ENCODE measurements around the gene BTBD7.

The BTBD7 gene

GRCh38 chr14:93285044-93285443 lies 47.8 kb downstream of the BTBD7 start:
- TF ChIP-seq POLR2A (IDR thresholded peaks at IDR 0.05; ENCODE audit: low read depth, low read length) (no peak), PAX5 (IDR thresholded peaks at IDR 0.05; ENCODE audit: insufficient read depth, low read length, severe bottlenecking) (no peak), POU2F2 (IDR thresholded peaks at IDR 0.05; ENCODE audit: low read depth, low read length) (no peak), POLR2AphosphoS5 (IDR thresholded peaks at IDR 0.05; ENCODE audit: low read depth, low read length) (no peak), SPI1 (IDR thresholded peaks at IDR 0.05; ENCODE audit: low read depth, low read length) (no peak), TAF1 (IDR thresholded peaks at IDR 0.05; ENCODE audit: low read depth, low read length) (no peak)
- FAIRE-seq (no peak), DNase-seq (ENCODE audit: insufficient read length, low spot score) (no peak)

GRCh38 chr14:93281937-93282336 lies 50.9 kb downstream of the BTBD7 start:
- no peak for DNase-seq (ENCODE audit: insufficient read length, low spot score)
- FAIRE-seq, result no peak
- TF ChIP-seq POU2F2 (IDR thresholded peaks at IDR 0.05; ENCODE audit: low read depth, low read length) (no peak), PAX5 (IDR thresholded peaks at IDR 0.05; ENCODE audit: insufficient read depth, low read length, severe bottlenecking) (no peak), SPI1 (IDR thresholded peaks at IDR 0.05; ENCODE audit: low read depth, low read length) (no peak), POLR2A (IDR thresholded peaks at IDR 0.05; ENCODE audit: low read depth, low read length) (no peak), TAF1 (IDR thresholded peaks at IDR 0.05; ENCODE audit: low read depth, low read length) (no peak), POLR2AphosphoS5 (IDR thresholded peaks at IDR 0.05; ENCODE audit: low read depth, low read length) (no peak)

- FAIRE-seq, result no peak
- DNase-seq (ENCODE audit: insufficient read length, low spot score), result no peak
- TF ChIP-seq POLR2A (IDR thresholded peaks at IDR 0.05; ENCODE audit: low read depth, low read length) (no peak), SPI1 (IDR thresholded peaks at IDR 0.05; ENCODE audit: low read depth, low read length) (no peak), POLR2AphosphoS5 (IDR thresholded peaks at IDR 0.05; ENCODE audit: low read depth, low read length) (no peak), PAX5 (IDR thresholded peaks at IDR 0.05; ENCODE audit: insufficient read depth, low read length, severe bottlenecking) (no peak), POU2F2 (IDR thresholded peaks at IDR 0.05; ENCODE audit: low read depth, low read length) (no peak), TAF1 (IDR thresholded peaks at IDR 0.05; ENCODE audit: low read depth, low read length) (no peak)
Observed at GRCh38 chr14:93280743-93281142, 52.1 kb downstream of the BTBD7 start.

- TF ChIP-seq TAF1 (IDR thresholded peaks at IDR 0.05; ENCODE audit: low read depth, low read length) (no peak), PAX5 (IDR thresholded peaks at IDR 0.05; ENCODE audit: insufficient read depth, low read length, severe bottlenecking) (no peak), POU2F2 (IDR thresholded peaks at IDR 0.05; ENCODE audit: low read depth, low read length) (no peak), POLR2A (IDR thresholded peaks at IDR 0.05; ENCODE audit: low read depth, low read length) (no peak), POLR2AphosphoS5 (IDR thresholded peaks at IDR 0.05; ENCODE audit: low read depth, low read length) (no peak), SPI1 (IDR thresholded peaks at IDR 0.05; ENCODE audit: low read depth, low read length) (no peak)
- FAIRE-seq (no peak), DNase-seq (ENCODE audit: insufficient read length, low spot score) (no peak)
Observed at GRCh38 chr14:93276031-93276716, 56.7 kb downstream of the BTBD7 start.

GRCh38 chr14:93274055-93274806 lies 58.6 kb downstream of the BTBD7 start:
- FAIRE-seq, result no peak
- TF ChIP-seq SPI1 (IDR thresholded peaks at IDR 0.05; ENCODE audit: low read depth, low read length), result no peak
- DNase-seq (ENCODE audit: insufficient read length, low spot score), result no peak

- no peak for DNase-seq (ENCODE audit: insufficient read length, low spot score)
- FAIRE-seq, result no peak
- TF ChIP-seq PAX5 (IDR thresholded peaks at IDR 0.05; ENCODE audit: insufficient read depth, low read length, severe bottlenecking), result no peak
- TF ChIP-seq SPI1 (IDR thresholded peaks at IDR 0.05; ENCODE audit: low read depth, low read length), result no peak
- TF ChIP-seq POU2F2 (IDR thresholded peaks at IDR 0.05; ENCODE audit: low read depth, low read length), result no peak
- TF ChIP-seq POLR2A (IDR thresholded peaks at IDR 0.05; ENCODE audit: low read depth, low read length), result no peak
- TF ChIP-seq TAF1 (IDR thresholded peaks at IDR 0.05; ENCODE audit: low read depth, low read length), result no peak
- no peak for TF ChIP-seq POLR2AphosphoS5 (IDR thresholded peaks at IDR 0.05; ENCODE audit: low read depth, low read length)
Observed at GRCh38 chr14:93271111-93271510, 61.7 kb downstream of the BTBD7 start.

- peak; percentile 31 for FAIRE-seq
- TF ChIP-seq POU2F2 (IDR thresholded peaks at IDR 0.05; ENCODE audit: low read depth, low read length), result no peak
- no peak for TF ChIP-seq TAF1 (IDR thresholded peaks at IDR 0.05; ENCODE audit: low read depth, low read length)
- no peak for TF ChIP-seq POLR2AphosphoS5 (IDR thresholded peaks at IDR 0.05; ENCODE audit: low read depth, low read length)
- no peak for TF ChIP-seq SPI1 (IDR thresholded peaks at IDR 0.05; ENCODE audit: low read depth, low read length)
- no peak for TF ChIP-seq PAX5 (IDR thresholded peaks at IDR 0.05; ENCODE audit: insufficient read depth, low read length, severe bottlenecking)
- no peak for TF ChIP-seq POLR2A (IDR thresholded peaks at IDR 0.05; ENCODE audit: low read depth, low read length)
- DNase-seq (ENCODE audit: insufficient read length, low spot score), result no peak
Observed at GRCh38 chr14:93269341-93270068, 63.3 kb downstream of the BTBD7 start.

GRCh38 chr14:93268406-93268805 lies 64.4 kb downstream of the BTBD7 start:
- DNase-seq (ENCODE audit: insufficient read length, low spot score), result no peak
- FAIRE-seq, result no peak
- TF ChIP-seq POU2F2 (IDR thresholded peaks at IDR 0.05; ENCODE audit: low read depth, low read length) (no peak), TAF1 (IDR thresholded peaks at IDR 0.05; ENCODE audit: low read depth, low read length) (no peak), POLR2AphosphoS5 (IDR thresholded peaks at IDR 0.05; ENCODE audit: low read depth, low read length) (no peak), SPI1 (IDR thresholded peaks at IDR 0.05; ENCODE audit: low read depth, low read length) (no peak), POLR2A (IDR thresholded peaks at IDR 0.05; ENCODE audit: low read depth, low read length) (no peak), PAX5 (IDR thresholded peaks at IDR 0.05; ENCODE audit: insufficient read depth, low read length, severe bottlenecking) (no peak)

- TF ChIP-seq SPI1 (IDR thresholded peaks at IDR 0.05; ENCODE audit: low read depth, low read length) (no peak), POU2F2 (IDR thresholded peaks at IDR 0.05; ENCODE audit: low read depth, low read length) (no peak), TAF1 (IDR thresholded peaks at IDR 0.05; ENCODE audit: low read depth, low read length) (no peak), POLR2AphosphoS5 (IDR thresholded peaks at IDR 0.05; ENCODE audit: low read depth, low read length) (no peak), POLR2A (IDR thresholded peaks at IDR 0.05; ENCODE audit: low read depth, low read length) (no peak), PAX5 (IDR thresholded peaks at IDR 0.05; ENCODE audit: insufficient read depth, low read length, severe bottlenecking) (no peak)
- FAIRE-seq, result no peak
Observed at GRCh38 chr14:93267149-93267711, 65.6 kb downstream of the BTBD7 start.

More at GRCh38 chr14:93267149-93267711, 65.6 kb downstream of the BTBD7 start:
- no peak for DNase-seq (ENCODE audit: insufficient read length, low spot score)

Data from GM12891 (cell line).